ENCODE measurements around the gene ABCA4. TPM values are rescaled to one million over a fixed set of nuclear protein-coding genes. Genes with fewer than 3 reads are reported as not detected.
"Not testable (repeated sequence)": the region's sequence is repeated elsewhere in the genome, so short reads cannot be mapped to it uniquely, and the experiment has no call there.

The ABCA4 gene
- total RNA-seq, 1 experiment from 2014 or later: 1.5 TPM

DNA sequence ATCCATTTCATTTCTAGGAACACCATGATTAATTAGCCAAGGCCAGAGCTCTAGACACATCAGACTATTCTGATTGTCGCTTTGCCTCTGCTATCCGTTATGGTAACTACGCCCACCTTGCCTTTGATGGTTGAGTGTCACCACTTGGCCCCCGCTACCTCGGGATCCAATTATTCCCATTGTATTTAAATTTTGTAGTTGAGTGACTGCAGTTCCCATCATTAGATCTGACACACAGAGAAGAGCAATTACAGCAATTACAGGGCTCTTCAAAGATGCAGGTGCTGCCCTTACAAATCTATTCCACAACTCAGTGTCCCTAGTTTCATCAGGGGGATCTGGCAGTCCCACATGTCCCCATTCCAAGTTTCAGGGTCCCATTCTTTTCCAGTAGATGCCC, 44.9 kb upstream of the ABCA4 start:
- CTCF ChIA-PET: no interaction called here
- in situ Hi-C loops (cut with HindIII; ENCODE audit: low pct_unique_long_range_greater_than_20kb, low sequenced_read_pairs) (no loop called here), intact Hi-C loops (cut with micrococcal nuclease; ENCODE audit: unreplicated experiment) (loop anchor here (10.0 kb wide), 1 partner anchor 169 kb away; no protein-coding TSS in a partner anchor)

DNA sequence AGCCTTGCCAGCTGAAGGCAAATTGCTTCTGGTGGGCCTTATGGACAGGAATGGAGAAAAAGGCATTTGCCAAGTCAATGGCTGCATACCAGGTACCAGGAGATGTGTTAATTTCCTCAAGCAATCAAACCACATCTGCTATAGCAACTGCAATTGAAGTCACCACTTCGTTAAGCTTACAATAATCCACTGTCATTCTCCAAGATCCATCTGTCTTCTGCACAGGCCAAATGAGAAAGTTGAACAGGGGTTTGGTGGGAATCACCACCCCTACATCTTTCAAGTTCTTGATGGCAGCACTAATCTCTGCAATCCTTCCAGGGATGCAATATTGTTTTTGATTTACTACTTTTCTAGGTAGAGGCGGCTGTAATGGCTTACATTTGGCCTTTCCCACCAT, 43.9 kb upstream of the ABCA4 start:
- not testable (repeated sequence) for H3K36me3 ChIP-seq (ENCODE audit: control insufficient read depth, insufficient read depth, low read length)

More for the DNA sequence above, 44.9 kb upstream of the ABCA4 start:
- Histone ChIP-seq H3K9me3 (ENCODE audit: control insufficient read depth, insufficient read depth, low read depth, low read length) (no peaks in the 10 kb centered on the region), H3K27ac (ENCODE audit: low read length) (peak overlapping the region; percentile 69), H3K4me3 (ENCODE audit: low read depth in 2 of 2, low read length in 2 of 2) (no peak overlapping the region), H3K4me1 (ENCODE audit: control insufficient read depth, insufficient read depth, low read length) (peaks cover 17% of the 10 kb centered on the region), H3K27me3 (ENCODE audit: control insufficient read depth, insufficient read depth, low read length) (no peaks in the 10 kb centered on the region), H3K36me3 (ENCODE audit: control insufficient read depth, insufficient read depth, low read length) (peaks cover 14% of the 10 kb centered on the region; the same call in 1 of the 2 replicates)
- ATAC-seq (no peak), DNase-seq (ENCODE audit: low read depth, low spot score) (no peak)
- POLR2A ChIA-PET: no interaction called here
- TF ChIP-seq POLR2AphosphoS5 (IDR thresholded peaks at IDR 0.05; ENCODE audit: low read depth, low read length) (peak; percentile 46; the same call in 1 of the 2 replicates), SIN3A (IDR thresholded peaks at IDR 0.05; ENCODE audit: borderline replicate concordance, insufficient read depth, low read depth, low read length) (no peak)
- TF ChIP-seq, protein P1, sequence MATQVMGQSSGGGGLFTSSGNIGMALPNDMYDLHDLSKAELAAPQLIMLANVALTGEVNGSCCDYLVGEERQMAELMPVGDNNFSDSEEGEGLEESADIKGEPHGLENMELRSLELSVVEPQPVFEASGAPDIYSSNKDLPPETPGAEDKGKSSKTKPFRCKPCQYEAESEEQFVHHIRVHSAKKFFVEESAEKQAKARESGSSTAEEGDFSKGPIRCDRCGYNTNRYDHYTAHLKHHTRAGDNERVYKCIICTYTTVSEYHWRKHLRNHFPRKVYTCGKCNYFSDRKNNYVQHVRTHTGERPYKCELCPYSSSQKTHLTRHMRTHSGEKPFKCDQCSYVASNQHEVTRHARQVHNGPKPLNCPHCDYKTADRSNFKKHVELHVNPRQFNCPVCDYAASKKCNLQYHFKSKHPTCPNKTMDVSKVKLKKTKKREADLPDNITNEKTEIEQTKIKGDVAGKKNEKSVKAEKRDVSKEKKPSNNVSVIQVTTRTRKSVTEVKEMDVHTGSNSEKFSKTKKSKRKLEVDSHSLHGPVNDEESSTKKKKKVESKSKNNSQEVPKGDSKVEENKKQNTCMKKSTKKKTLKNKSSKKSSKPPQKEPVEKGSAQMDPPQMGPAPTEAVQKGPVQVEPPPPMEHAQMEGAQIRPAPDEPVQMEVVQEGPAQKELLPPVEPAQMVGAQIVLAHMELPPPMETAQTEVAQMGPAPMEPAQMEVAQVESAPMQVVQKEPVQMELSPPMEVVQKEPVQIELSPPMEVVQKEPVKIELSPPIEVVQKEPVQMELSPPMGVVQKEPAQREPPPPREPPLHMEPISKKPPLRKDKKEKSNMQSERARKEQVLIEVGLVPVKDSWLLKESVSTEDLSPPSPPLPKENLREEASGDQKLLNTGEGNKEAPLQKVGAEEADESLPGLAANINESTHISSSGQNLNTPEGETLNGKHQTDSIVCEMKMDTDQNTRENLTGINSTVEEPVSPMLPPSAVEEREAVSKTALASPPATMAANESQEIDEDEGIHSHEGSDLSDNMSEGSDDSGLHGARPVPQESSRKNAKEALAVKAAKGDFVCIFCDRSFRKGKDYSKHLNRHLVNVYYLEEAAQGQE (IDR thresholded peaks at IDR 0.05; ENCODE audit: insufficient read depth in 1 of 2, low read depth in 2 of 2, low read length in 1 of 2): no peak
- no TSS peak for BruUV-seq (replicated peaks)

DNA sequence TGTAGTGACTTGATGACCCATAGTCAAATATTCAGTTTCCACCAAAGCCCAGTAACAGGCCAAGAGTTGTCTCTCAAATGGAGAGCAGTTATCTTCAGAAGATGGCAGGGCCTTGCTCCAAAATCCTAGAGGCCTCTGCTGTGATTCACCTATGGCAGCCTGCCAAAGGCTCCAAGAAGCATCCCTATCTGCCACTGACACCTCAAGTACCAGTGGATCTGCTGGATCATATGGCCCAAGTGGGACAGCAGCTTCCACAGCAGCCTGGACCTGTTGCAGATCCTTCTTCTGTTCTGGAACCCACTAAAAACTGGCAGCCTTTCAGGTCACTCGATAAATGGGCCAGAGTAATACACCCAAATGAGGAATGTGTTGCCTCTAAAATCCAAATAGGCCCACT, 43.2 kb upstream of the ABCA4 start:
- intact Hi-C loops (cut with micrococcal nuclease; ENCODE audit: unreplicated experiment): loop anchor here (5.0 to 10.0 kb wide), 3 partner anchors 102 to 171 kb away; no protein-coding TSS in a partner anchor
- BruUV-seq (replicated peaks): not testable (repeated sequence)

More for the DNA sequence above, 43.9 kb upstream of the ABCA4 start:
- BruUV-seq (replicated peaks); H3K9me3 ChIP-seq (ENCODE audit: control insufficient read depth, insufficient read depth, low read depth, low read length); H3K4me3 ChIP-seq (ENCODE audit: low read depth in 2 of 2, low read length in 2 of 2); POLR2A ChIA-PET; DNase-seq (ENCODE audit: low read depth, low spot score); CTCF ChIA-PET; H3K27me3 ChIP-seq (ENCODE audit: control insufficient read depth, insufficient read depth, low read length); in situ Hi-C loops (cut with HindIII; ENCODE audit: low pct_unique_long_range_greater_than_20kb, low sequenced_read_pairs); ATAC-seq: not testable (repeated sequence)
- Histone ChIP-seq H3K4me1 (ENCODE audit: control insufficient read depth, insufficient read depth, low read length) (peaks cover 12% of the 10 kb centered on the region), H3K27ac (ENCODE audit: low read length) (peak overlapping the region; percentile 69)
- intact Hi-C loops (cut with micrococcal nuclease; ENCODE audit: unreplicated experiment): loop anchor here (5.0 to 10.0 kb wide), 3 partner anchors 103 to 170 kb away; no protein-coding TSS in a partner anchor
- TF ChIP-seq POLR2AphosphoS5 (IDR thresholded peaks at IDR 0.05; ENCODE audit: low read depth, low read length): peak; percentile 60; the same call in 1 of the 2 replicates

DNA sequence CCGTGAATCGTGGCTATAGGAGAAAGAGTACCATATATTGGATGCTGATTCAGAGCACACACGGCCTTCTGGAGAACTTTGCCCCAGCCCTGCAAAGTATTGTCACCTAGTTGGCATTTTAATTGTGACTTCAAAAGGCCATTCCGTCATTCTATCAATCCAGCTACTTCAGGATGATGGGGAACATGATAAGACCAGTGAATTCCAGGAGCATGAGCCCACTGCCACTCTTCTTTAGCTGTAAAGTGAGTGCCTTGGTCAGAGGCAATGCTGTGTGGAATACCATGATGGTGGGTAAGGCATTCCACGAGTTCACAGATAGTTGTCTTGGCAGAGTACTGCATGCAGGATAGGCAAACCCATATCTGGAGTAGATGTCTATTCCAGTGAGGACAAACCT, 42.3 kb upstream of the ABCA4 start:
- CTCF ChIA-PET: not testable (repeated sequence)

More for the DNA sequence above, 43.2 kb upstream of the ABCA4 start:
- H3K36me3 ChIP-seq (ENCODE audit: control insufficient read depth, insufficient read depth, low read length); H3K4me1 ChIP-seq (ENCODE audit: control insufficient read depth, insufficient read depth, low read length); POLR2A ChIA-PET; H3K9me3 ChIP-seq (ENCODE audit: control insufficient read depth, insufficient read depth, low read depth, low read length); in situ Hi-C loops (cut with HindIII; ENCODE audit: low pct_unique_long_range_greater_than_20kb, low sequenced_read_pairs); CTCF ChIA-PET; ATAC-seq; DNase-seq (ENCODE audit: low read depth, low spot score); H3K4me3 ChIP-seq (ENCODE audit: low read depth in 2 of 2, low read length in 2 of 2); H3K27me3 ChIP-seq (ENCODE audit: control insufficient read depth, insufficient read depth, low read length): not testable (repeated sequence)
- peak overlapping the region; percentile 69; the same call in 1 of the 2 replicates for H3K27ac ChIP-seq (ENCODE audit: low read length)

More for the DNA sequence above, 42.3 kb upstream of the ABCA4 start:
- POLR2A ChIA-PET; H3K4me1 ChIP-seq (ENCODE audit: control insufficient read depth, insufficient read depth, low read length); H3K4me3 ChIP-seq (ENCODE audit: low read depth in 2 of 2, low read length in 2 of 2); in situ Hi-C loops (cut with HindIII; ENCODE audit: low pct_unique_long_range_greater_than_20kb, low sequenced_read_pairs); DNase-seq (ENCODE audit: low read depth, low spot score); H3K9me3 ChIP-seq (ENCODE audit: control insufficient read depth, insufficient read depth, low read depth, low read length); ATAC-seq; H3K27me3 ChIP-seq (ENCODE audit: control insufficient read depth, insufficient read depth, low read length); H3K36me3 ChIP-seq (ENCODE audit: control insufficient read depth, insufficient read depth, low read length); BruUV-seq (replicated peaks): not testable (repeated sequence)
- intact Hi-C loops (cut with micrococcal nuclease; ENCODE audit: unreplicated experiment): loop anchor here (5.0 to 10.0 kb wide), 3 partner anchors 101 to 172 kb away; no protein-coding TSS in a partner anchor
- peak overlapping the region; percentile 44 for H3K27ac ChIP-seq (ENCODE audit: low read length)
- TF ChIP-seq TCF7L2 (IDR thresholded peaks at IDR 0.05; ENCODE audit: low read depth, low read length): peak; percentile 62; the same call in 1 of the 2 replicates

Measured in Panc1 (cell line).